Stimulated activated CD4-positive, alpha-beta T cell treated with anti-CD3 and anti-CD28 coated beads, Interleukin-2, amount 100 ng/mL, for 24 hours (primary cell): ENCODE data around the gene ACBD6.

Experiments
- DNase-seq, 2 donors: peaks; one replicate each; pipeline ENCODE4 v3.0.0-alpha.2; 2020

Gene ACBD6

GRCh38 chr1:180287988-180288705, 214.2 kb downstream of the ACBD6 start:
- DNase-seq: no peak

- no peak for DNase-seq
These were observed 216.0 kb downstream of the ACBD6 start for GRCh38 chr1:180286417-180286816.

DNA sequence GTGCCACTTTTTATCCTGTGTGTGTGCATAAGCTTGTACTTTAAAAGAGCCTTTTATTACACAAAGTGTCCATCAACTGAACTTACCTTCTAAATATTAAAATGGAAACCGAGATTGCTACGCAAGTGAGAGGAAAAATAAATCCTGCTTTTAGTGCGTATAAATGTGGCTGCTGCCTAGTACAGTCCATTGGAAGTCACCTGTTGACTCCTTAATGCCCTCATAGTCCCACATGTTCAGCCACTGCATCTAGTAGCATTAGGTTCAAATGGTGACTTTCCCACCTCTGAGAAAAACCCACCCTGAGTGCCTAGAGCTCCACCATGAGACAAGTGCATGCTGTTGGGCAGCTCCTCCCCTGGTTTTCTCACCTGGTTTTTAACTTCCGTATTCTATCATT, 219.3 kb downstream of the ACBD6 start:
- no peak for DNase-seq

DNA sequence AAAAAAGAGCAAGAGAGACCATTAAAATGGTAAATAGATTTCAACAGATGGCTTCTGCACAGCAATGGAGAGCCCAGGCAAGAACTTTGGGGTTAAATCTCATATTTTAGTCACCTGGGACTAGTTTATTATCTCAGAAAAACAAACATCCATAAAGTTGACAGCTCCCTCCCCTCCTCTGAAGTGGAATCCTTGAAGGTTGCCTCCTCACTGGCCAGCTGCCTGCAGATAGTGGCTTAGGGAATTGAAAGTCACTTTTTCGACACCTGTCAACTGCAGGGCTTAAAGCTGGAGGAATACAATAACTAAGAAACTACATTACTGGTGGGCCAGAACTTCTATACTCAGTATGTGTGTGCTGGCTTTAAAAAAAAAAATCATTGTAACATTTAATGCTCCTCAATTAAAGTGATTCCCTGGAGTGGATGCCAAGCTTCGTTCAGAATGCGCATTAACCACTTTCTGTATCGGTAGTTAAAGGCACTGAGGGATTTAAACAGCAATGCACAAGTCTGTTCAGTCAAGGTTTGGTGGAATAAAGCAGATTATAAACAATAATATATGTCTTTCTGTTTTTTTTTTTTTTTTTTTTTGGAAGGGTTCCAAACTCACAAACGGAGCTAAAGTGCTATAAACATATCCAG, 219.9 kb downstream of the ACBD6 start:
- DNase-seq: no peak

DNA sequence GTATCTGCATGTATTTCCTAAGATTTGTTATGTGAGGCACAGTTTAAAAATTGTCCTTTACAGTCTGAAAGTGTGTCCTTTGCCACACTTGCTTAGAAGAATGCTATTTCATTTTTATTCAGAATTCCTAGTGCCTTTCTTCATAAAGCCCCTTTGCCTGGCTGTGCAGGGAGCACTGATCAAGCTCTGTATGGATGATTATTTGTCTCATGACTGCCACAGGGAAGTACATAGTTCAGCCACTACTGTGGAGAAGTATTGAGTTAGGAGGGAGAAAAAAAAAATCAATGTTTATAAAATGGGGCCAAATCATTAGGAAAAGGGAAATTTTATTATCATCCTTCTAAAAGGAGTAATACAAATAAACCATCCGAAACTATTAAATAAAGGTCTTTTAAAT, 220.9 kb downstream of the ACBD6 start:
- no peak for DNase-seq

DNA sequence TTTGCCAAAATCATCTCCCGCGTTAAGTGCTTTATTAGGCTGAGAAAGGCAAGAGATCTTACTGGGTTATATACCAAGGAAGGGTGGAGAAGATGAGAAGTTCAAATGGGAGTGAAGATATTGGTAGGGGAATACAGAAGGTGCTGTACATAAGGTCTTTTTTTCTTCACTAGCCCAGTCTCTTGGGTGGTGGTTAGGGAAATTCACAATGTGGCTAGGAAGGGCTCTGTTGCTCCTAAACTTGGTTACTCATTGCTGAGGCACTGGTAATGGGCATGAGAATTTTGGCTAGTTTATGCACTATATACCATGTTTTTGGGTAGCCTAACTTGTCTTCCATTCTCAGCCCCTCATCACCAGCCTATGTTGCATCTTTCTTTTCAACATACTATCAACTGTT, 221.8 kb downstream of the ACBD6 start:
- DNase-seq: no peak

- DNase-seq: no peak
These were observed 222.7 kb downstream of the ACBD6 start for GRCh38 chr1:180279651-180280050.

DNA sequence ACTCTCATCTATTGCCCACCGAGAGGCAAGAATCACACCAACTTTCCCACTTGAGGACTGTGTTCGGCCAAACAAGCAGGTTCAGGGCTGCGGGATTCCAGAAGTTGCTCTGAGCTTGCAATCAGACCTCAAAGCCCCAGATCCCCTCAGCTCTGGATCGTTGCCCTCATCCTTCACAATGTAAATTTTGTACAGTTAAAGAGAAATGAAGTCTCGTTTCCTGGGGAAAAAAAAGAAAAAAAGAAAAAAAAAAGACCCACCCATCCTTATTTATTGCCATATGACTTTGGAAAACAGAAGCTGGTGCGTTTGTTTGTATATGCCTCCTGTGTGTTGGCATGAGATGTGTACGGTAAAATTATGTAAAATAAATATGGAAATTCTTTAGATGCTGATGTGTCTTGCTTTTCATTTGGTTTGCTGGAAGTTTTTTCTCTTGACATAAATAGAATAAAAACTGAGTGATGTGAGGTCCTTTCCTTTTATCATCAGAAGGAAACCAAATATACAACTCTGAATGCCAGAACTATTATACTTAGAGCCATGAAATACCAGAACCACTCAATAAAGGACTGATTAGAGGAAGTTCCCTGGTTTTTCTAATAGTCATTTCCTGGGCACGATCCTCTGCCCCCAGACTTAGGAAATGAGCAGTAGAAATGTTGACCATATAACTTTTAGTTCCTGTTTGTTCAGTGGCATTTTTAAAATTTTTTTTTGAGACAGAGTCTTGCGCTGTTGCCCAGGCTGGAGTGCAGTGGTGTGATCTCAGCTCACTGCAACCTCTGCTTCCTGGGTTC, 223.6 kb downstream of the ACBD6 start:
- no peak for DNase-seq

DNA sequence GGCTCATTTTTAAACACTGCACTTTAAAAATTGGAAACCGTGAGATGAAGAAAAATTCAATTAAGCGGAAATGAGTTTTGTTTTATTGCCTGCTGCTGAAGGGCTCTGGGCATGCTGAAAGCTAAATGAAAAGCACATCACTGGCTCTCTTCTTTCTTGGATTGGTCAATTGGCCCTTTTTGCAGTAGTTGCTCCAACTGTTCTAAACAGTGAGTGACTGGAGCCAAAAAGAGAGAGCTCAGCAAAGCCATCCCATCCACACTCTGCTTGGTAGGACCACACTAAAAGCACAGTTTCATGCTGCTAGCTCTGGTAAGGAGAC, 224.2 kb downstream of the ACBD6 start:
- no peak for DNase-seq

- no peak for DNase-seq
These were observed 224.7 kb downstream of the ACBD6 start for GRCh38 chr1:180277476-180278193.

DNA sequence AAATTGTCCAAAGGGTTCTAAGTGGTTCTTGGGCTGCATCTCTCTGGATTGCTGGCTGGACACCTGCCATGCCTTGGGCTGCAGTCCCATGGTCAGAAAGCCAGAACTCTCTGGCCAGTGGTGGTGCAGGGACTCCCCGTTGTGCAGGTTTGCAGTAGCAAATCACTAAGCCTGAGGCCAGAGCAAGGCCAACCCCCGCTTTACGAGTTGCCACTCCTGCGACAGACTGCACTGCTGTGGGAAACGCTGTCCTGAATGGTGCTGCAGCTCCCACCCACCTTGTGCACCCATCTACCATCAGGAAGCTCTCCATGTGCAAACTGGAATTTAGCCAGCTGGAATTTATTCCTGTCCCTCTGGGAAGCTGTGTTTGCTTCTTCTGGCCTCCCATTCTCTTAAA, 226.7 kb downstream of the ACBD6 start:
- DNase-seq: no peak

DNA sequence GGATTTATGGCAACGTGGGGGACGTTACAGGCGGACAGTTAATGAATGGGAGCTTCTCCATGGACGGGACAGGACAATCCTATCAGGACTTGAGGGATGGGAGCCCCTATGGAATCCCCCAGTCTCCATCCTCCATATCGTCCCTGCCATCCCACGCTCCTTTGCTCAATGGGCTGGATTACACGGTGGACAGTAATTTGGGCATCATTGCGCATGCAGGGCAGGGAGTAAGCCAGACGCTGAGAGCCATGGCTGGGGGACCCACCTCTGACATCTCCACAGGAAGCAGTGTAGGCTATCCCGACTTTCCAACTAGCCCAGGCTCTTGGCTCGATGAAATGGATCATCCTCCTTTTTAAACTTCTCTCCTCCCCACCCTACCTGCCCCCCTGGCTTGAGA, 228.2 kb downstream of the ACBD6 start:
- no peak for DNase-seq

DNA sequence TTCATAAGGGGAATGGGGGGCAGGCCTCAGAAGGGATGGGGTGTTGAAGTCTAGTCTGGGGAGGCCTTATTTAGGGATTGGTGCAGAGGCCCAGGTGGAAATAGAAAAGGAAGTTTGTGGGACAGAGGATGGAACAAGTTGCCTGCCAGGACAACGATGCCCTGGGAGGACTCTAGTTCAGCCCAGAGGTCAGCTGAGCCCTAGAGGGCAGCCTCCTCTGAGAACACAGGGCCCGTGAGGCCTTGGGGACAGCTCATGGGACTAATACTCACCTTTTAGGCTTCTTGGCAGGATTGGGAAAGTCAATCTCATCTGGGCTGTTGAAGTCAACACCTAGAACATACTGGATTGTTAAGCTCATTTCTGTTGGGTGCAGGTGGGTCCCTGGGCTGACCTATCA, 229.3 kb downstream of the ACBD6 start:
- no peak for DNase-seq

DNA sequence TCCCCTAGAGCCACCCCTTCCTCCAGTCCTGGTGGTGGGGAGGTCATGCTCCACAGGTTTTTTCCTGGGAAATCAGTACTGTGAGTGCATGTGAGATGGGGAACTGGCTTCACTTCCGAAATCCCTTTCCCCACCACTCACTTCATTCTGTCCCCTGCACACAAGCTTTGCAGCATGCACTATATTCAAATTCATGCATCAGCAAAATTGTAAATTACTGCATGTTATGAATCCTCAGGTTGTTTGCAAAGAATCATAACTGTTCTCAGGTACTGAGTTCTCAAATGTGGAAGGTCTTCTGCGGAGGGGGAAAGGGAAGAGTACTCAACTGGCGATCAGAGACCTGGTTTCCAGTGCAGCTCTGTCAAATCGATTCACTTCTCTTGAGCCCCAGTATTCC, 230.0 kb downstream of the ACBD6 start:
- DNase-seq: no peak

GRCh38 chr1:180271272-180272255, 230.8 kb downstream of the ACBD6 start:
- no peak for DNase-seq

DNA sequence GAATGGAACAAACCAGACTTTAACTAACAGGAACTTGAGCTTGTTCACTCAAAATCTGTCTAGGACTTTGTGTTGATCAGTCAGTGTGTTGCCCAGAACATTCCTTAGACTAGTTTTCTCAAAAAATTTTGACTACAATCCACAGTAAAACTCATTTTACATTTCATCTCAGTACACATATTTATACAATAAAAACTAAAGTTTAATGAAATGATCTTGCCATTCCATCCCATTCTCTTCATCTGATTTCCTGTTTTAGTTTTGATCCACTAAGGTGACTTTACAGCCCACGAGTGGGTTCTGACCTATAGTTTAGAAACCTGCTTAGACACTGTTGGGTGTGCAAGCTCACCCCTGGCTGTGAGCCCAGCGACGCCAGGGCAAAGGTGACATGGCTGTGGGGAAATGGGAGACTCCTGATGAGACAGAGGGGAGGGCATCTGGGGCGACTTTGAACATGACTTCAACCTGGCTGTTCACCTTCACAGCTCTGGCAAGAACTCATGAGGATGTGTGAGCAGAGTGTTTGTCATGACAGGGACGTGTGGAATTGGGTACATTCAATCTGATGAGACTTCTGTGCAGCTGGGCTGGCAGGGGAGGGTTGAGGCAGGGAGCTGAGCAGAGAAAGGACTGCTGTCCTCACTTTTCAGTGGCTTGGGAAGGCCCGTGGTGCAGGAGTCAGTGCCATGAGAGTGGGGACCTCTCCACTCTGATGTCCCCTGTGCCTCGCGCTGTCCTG, 231.7 kb downstream of the ACBD6 start:
- DNase-seq: no peak

- no peak for DNase-seq
These were observed 232.5 kb downstream of the ACBD6 start for GRCh38 chr1:180269645-180270529.

DNA sequence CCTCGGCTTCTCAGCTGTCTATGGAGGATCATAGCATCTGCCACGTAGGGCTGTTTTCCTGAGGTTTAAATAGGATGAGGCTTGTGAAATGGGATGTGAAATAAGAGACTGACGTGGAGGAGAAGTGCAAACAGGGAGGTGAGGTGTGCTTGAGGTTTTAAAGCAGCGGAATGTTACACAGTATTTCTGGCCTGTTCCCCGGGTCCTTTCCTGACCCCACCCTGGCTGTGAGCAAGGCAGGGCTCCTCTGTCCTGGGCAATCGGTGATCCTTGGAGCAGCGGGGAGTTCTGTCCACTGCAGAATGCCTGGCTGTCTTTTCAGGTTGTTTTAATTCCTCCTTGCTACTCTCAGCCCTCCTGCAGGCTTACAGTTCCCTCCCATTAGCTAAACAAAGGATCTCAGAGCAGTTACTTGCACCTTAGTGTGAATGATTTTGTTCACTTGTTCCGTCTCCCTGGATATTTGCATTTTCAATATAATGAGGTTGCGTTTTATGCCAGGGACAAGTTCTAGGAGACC, 233.8 kb downstream of the ACBD6 start:
- no peak for DNase-seq

DNA sequence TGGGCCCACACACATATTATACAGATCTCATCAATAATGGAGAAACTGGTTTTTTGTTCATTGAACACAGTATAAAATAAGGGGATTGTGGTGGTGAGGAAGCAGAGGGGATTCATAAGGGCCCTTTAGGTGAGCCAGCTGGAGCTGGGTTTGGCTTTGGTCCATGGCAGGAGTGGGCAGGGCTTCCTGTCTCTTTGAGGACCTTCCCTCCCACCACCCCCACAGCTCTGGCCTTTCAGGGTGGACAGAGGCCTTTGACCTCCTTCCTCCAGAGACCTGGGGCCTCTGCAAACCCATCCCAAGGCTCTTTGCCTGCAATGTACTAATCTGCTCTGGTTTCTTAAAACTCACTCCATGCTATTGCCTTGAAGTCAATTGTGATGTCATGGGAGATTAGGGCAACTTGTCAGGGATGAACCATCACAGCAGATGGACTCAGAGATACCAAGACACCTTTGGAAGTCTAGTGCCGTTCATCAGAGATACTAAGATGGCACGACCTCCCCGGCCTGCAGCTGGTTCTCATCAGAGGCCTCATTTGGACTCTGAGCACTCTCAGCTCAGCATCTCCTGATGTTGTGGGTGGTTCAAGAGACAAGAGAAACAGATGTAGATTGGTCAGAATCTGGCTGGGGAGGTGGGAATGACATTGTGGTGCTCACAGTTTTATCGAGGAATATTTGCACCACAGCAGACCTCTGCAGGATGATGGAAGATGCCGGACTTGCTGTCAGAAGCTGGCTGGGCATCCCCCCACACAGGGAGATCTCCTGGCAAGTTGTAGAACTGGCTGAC, 234.4 kb downstream of the ACBD6 start:
- no peak for DNase-seq
